HepG2 (cell line): ENCODE measurements around the gene ZCCHC8. TPM values are rescaled to one million over a fixed set of nuclear protein-coding genes. Genes with fewer than 3 reads are reported as not detected.
"Not testable (repeated sequence)": the region's sequence is repeated elsewhere in the genome, so short reads cannot be mapped to it uniquely, and the experiment has no call there.

Experiments
- ATAC-seq: fragments of 200-7000 bp; cut with Tn5 transposase; 3 replicates; pipeline ENCODE4 v1.9.1; 2020; ENCODE audit warnings: mild to moderate bottlenecking, moderate library complexity
- BruUV-seq: library from RNA; stranded (reverse); fragments of 400-500 nt; replicated peaks from 2 replicates; lab custom pipeline; 2021; lab: Mats Ljungman, UMichigan
- CTCF ChIA-PET: fragments of 300-600 bp; formaldehyde crosslinking; extraction: SDS; loops from one replicate; lab custom pipeline; 2021; ENCODE audit warnings: low total read pairs, inconsistent platforms, low intra/inter-chr PET ratio; lab: Yijun Ruan, JAX
- POLR2A ChIA-PET: fragments of 350-600 bp; sonication (Branson Sonifier 250); formaldehyde crosslinking; loops from one replicate; lab custom pipeline; 2020; ENCODE audit warnings: antibody characterized with exemption, inconsistent platforms; lab: Yijun Ruan, JAX
- DNase-seq: peaks from one replicate; pipeline ENCODE4 v3.0.0-alpha.2; 2015; ENCODE audit warnings: low spot score
- FAIRE-seq: peaks from 3 replicates; lab custom pipeline; 2011; peaks lifted over from hg19 to GRCh38; lab: Jason Lieb, UNC
- H2AFZ ChIP-seq: one replicate; pipeline ENCODE4 v1.6.1; 2011; ENCODE audit warnings: low read length, inconsistent platforms
- H3K27ac ChIP-seq: fragments of 300-600 bp; 3 replicates; pipeline ENCODE4 v1.8.0; 2011; ENCODE audit warnings: mixed run types, mild to moderate bottlenecking, mixed read lengths, low read length, inconsistent platforms; ENCODE audit not compliant: insufficient read depth; ENCODE audit errors: extremely low read length
- H3K27me3 ChIP-seq, 2 experiments: fragments of 200-600 bp in 1 of 2; 2 replicates in 1 of 2; 3 replicates in 1 of 2; pipeline versions ENCODE4 v1.6.0 to v1.8.0; 2011; ENCODE audit warnings: low read length in 2 of 2, mild to moderate bottlenecking in 2 of 2, moderate library complexity in 2 of 2, inconsistent platforms in 1 of 2; ENCODE audit not compliant: insufficient read depth in 2 of 2, control insufficient read depth in 1 of 2
- H3K36me3 ChIP-seq, 2 experiments: fragments of 200-600 bp in 1 of 2; replicated peaks in 1 of 2; 2 replicates in 1 of 2; 3 replicates in 1 of 2; pipeline versions ENCODE4 v1.5.1 to v1.8.0; 2011; ENCODE audit warnings: low read length in 2 of 2, inconsistent platforms in 1 of 2; ENCODE audit not compliant: insufficient read depth in 2 of 2, control insufficient read depth in 1 of 2
- H3K4me1 ChIP-seq: 2 replicates; pipeline ENCODE4 v1.5.1; 2012; ENCODE audit warnings: low read length, inconsistent platforms; ENCODE audit not compliant: insufficient read depth
- H3K4me2 ChIP-seq: 2 replicates; pipeline ENCODE4 v1.6.0; 2011; ENCODE audit warnings: low read depth, low read length, inconsistent platforms
- H3K4me3 ChIP-seq, 3 experiments: fragments of 200-600 bp in 1 of 3; sonication (generic), shearing (Covaris generic) in 1 of 3; replicated peaks in 1 of 3; 2 replicates each; pipeline ENCODE4 v1.5.1; 2011 to 2016; ENCODE audit warnings: low read length in 3 of 3, inconsistent platforms in 2 of 3, low read depth in 2 of 3, mild to moderate bottlenecking in 2 of 3, control low read depth in 1 of 3, mixed read lengths in 1 of 3; ENCODE audit not compliant: insufficient read depth in 1 of 3
- H3K79me2 ChIP-seq: one replicate; pipeline ENCODE4 v1.6.1; 2011; ENCODE audit warnings: low read length, inconsistent platforms; ENCODE audit not compliant: insufficient read depth
- H3K9ac ChIP-seq: 2 replicates; pipeline ENCODE4 v1.6.0; 2011; ENCODE audit warnings: mild to moderate bottlenecking, low read depth, low read length, inconsistent platforms; ENCODE audit not compliant: insufficient read depth
- H3K9me3 ChIP-seq: 2 replicates; pipeline ENCODE4 v1.5.1; 2012; ENCODE audit warnings: mild to moderate bottlenecking, low read length
- H4K20me1 ChIP-seq: 2 replicates; pipeline ENCODE4 v1.6.0; 2011; ENCODE audit warnings: inconsistent platforms, mild to moderate bottlenecking, low read length, moderate library complexity; ENCODE audit not compliant: insufficient read depth
- EP300 ChIP-seq, 3 experiments: sonication (generic) in 1 of 3; formaldehyde crosslinking in 1 of 3; IDR thresholded peaks; 2 replicates each; pipeline versions ENCODE4 v1.5.1 to v1.6.1; 2011 to 2020; ENCODE audit warnings: low read depth in 2 of 3, low read length in 2 of 3, borderline replicate concordance in 1 of 3, improper control_type of control experiment in 1 of 3, mild to moderate bottlenecking in 1 of 3, missing genetic modification reagents in 1 of 3, moderate library complexity in 1 of 3
- GMEB2 ChIP-seq: IDR thresholded peaks from 2 replicates; pipeline ENCODE4 v1.6.1; 2016; ENCODE audit warnings: missing biosample characterization, missing genetic modification reagents, low read depth
- PAXIP1 ChIP-seq: sonication (generic); formaldehyde crosslinking; conservative IDR thresholded peaks from 2 replicates; pipeline ENCODE4 v1.4.0; 2020; ENCODE audit warnings: mild to moderate bottlenecking, missing genetic modification reagents, moderate library complexity
- PLRG1 ChIP-seq: fragments of 450-650 bp; conservative IDR thresholded peaks from 2 replicates; pipeline ENCODE4 v1.6.1; 2016
- ZMYM3 ChIP-seq: sonication (generic); formaldehyde crosslinking; IDR thresholded peaks from 2 replicates; pipeline ENCODE4 v1.5.1; 2020; ENCODE audit warnings: mild to moderate bottlenecking, missing genetic modification reagents
- ZNF441 ChIP-seq: sonication (generic); formaldehyde crosslinking; IDR thresholded peaks from 2 replicates; pipeline ENCODE4 v1.7.0; 2021; ENCODE audit warnings: missing genetic modification reagents, borderline replicate concordance
- ZNF460 ChIP-seq: sonication (generic); formaldehyde crosslinking; IDR thresholded peaks from 2 replicates; pipeline ENCODE4 v1.5.1; 2020; ENCODE audit warnings: missing genetic modification reagents, mild to moderate bottlenecking, borderline replicate concordance
- ZNF773 ChIP-seq: sonication (generic); formaldehyde crosslinking; IDR thresholded peaks from 2 replicates; pipeline ENCODE4 v1.4.0; 2020; ENCODE audit warnings: missing genetic modification reagents, borderline replicate concordance
- ZNF777 ChIP-seq: sonication (generic); formaldehyde crosslinking; IDR thresholded peaks from 2 replicates; pipeline ENCODE4 v1.4.0; 2020; ENCODE audit warnings: missing genetic modification reagents
- ZNF83 ChIP-seq: sonication (generic); formaldehyde crosslinking; IDR thresholded peaks from 2 replicates; pipeline ENCODE4 v1.4.0; 2020; ENCODE audit warnings: missing genetic modification reagents, mild to moderate bottlenecking, borderline replicate concordance
- WGBS: methylation state at CpG from one replicate; pipeline ENCODE4 v1.1.6; 2017; ENCODE audit warnings: low lambda C conversion rate; 5-methylcytosine and 5-hydroxymethylcytosine counted together
- in situ Hi-C: cut with HindIII; loops from 2 replicates; pipeline ENCODE4 v1.10.0; 2017; ENCODE audit warnings: low pct_unique_long_range_greater_than_20kb; ENCODE audit not compliant: extremely low pct_ligation_motif_present
- intact Hi-C: fragments of 100-400 bp; cut with micrococcal nuclease; formaldehyde crosslinking; loops from one replicate; pipeline ENCODE4 v1.10.0; 2022; ENCODE audit not compliant: unreplicated experiment
- polyA plus RNA-seq, 8 experiments: library from polyadenylated mRNA; depleted of rRNA in 3 of 8; stranded (reverse) in 7 of 8; unstranded in 1 of 8; fragments of >200 nt; fragmentation: Illumina TruSeq in 4 of 8; extraction: Trizol in 4 of 8; gene quantifications; 2 replicates each; pipeline versions ENCODE4 v1.2.1 to v1.2.3, GENCODE V29; 2011 to 2016; ENCODE audit warnings: low read depth in 4 of 8, missing spikeins in 1 of 8, mixed read lengths in 1 of 8; ENCODE audit not compliant: insufficient read depth in 1 of 8
- total RNA-seq, 5 experiments: library from RNA; depleted of rRNA; stranded (reverse); fragments of >200 nt; fragmentation: Illumina TruSeq; extraction: Trizol; gene quantifications; 2 replicates each; pipeline ENCODE4 v1.2.3, GENCODE V29; 2016; ENCODE audit warnings: low read depth in 1 of 5

ZCCHC8 gene
- total and polyA plus RNA-seq, 2 of the 13 experiments (the other 11 are each of a cell fraction or from before 2014, with no cell fraction given), result 18.6 to 20.9 TPM

- H3K9ac ChIP-seq, H3K4me3 ChIP-seq, BruUV-seq, H3K9me3 ChIP-seq, H2AFZ ChIP-seq, H3K27me3 ChIP-seq, FAIRE-seq, H4K20me1 ChIP-seq, in situ Hi-C loops, intact Hi-C loops, H3K79me2 ChIP-seq, DNase-seq, CTCF ChIA-PET, H3K4me2 ChIP-seq, ATAC-seq: not testable (repeated sequence)
- WGBS, result 98% methylated on average over 3 of the region's 3 CpGs
- POLR2A ChIA-PET, result interaction anchor here (7.0 kb wide), 1 partner anchor 12 kb away, joined by 122 read pairs; the partner anchor contains the start of gene ZCCHC8
- H3K4me1 ChIP-seq, result peaks cover 85% of the 10 kb centered on the region
- H3K27ac ChIP-seq, result peak overlapping the region; percentile 77
- TF ChIP-seq ZMYM3 (CRISPR knock-in tag) (0 out of 2 replicates have a peak, but pooled peaks have one; percentile 20), ZNF460 (CRISPR knock-in tag) (peak; percentile 90)
- H3K36me3 ChIP-seq, result peaks cover 8 to 46% of the 10 kb centered on the region in 2 experiments
These were observed 12.9 kb downstream of the ZCCHC8 start for GRCh38 chr12:122487807-122488206.

GRCh38 chr12:122486805-122487426 lies 13.8 kb downstream of the ZCCHC8 start:
- Histone ChIP-seq H3K36me3 (peaks cover 8 to 51% of the 10 kb centered on the region in 2 experiments), H2AFZ (no peak overlapping the region), H3K4me1 (peaks cover 76% of the 10 kb centered on the region), H3K79me2 (peaks cover 10% of the 10 kb centered on the region), H3K27me3 (no peaks in the 10 kb centered on the region), H4K20me1 (no peaks in the 10 kb centered on the region), H3K27ac (peak overlapping the region; percentile 77), H3K9ac (no peak overlapping the region; the same call in 1 of the 2 replicates), H3K4me3 (no peak overlapping the region), H3K9me3 (no peaks in the 10 kb centered on the region), H3K4me2 (peak overlapping the region; percentile 29)
- POLR2A ChIA-PET, result interaction anchor here (1.1 to 7.0 kb wide), 3 partner anchors 13 to 87 kb away, joined by 4 to 122 read pairs (median 5); partner anchors contain the start of gene ZCCHC8
- FAIRE-seq (no peak), DNase-seq (no peak), ATAC-seq (peak; percentile 41)
- CTCF ChIA-PET, result no interaction called here
- BruUV-seq, result TSS peak; percentile 18
- intact Hi-C loops, result no loop called here
- in situ Hi-C loops, result no loop called here
- WGBS, result 68% methylated on average over 7 of the region's 7 CpGs
- TF ChIP-seq GMEB2 (CRISPR knock-in tag) (no peak), ZNF777 (CRISPR knock-in tag) (no peak), EP300 (IDR thresholded peaks at IDR 0.05; ENCODE audit: low read depth in 2 of 2, low read length in 2 of 2) (no peak), EP300 (CRISPR knock-in tag; IDR thresholded peaks at IDR 0.05; ENCODE audit: borderline replicate concordance) (no peak), ZNF83 (no peak), ZNF773 (CRISPR knock-in tag) (no peak), PLRG1 (no peak), PAXIP1 (peak; percentile 21; the same call in 1 of the 2 replicates), ZNF441 (CRISPR knock-in tag) (no peak)
